SK-N-DZ (cell line): ENCODE measurements around the gene SDHAF3.

Source experiments
- DNase-seq: peaks from one replicate; pipeline ENCODE4 v3.0.0-alpha.2; 2015; ENCODE audit warnings: low spot score

The SDHAF3 gene

GRCh38 chr7:97218767-97219166 is 101.3 kb downstream of the SDHAF3 start:
- DNase-seq: no peak

GRCh38 chr7:97219237-97219636 is 101.7 kb downstream of the SDHAF3 start:
- DNase-seq: no peak

- no peak for DNase-seq
Measured at GRCh38 chr7:97224316-97224715, 106.8 kb downstream of the SDHAF3 start.

GRCh38 chr7:97226541-97226940 is 109.0 kb downstream of the SDHAF3 start:
- no peak for DNase-seq
